SH-SY5Y (cell line): Measurements from ENCODE around the gene PRKCH.

Experiments used
- GATA2 ChIP-seq: IDR thresholded peaks from 2 replicates; pipeline ENCODE4 v1.6.1; 2011; ENCODE audit warnings: mild to moderate bottlenecking, low read depth, low read length
- GATA3 ChIP-seq: IDR thresholded peaks from 2 replicates; pipeline ENCODE4 v1.6.1; 2011; ENCODE audit warnings: low read depth, mild to moderate bottlenecking, low read length, moderate library complexity

GRCh38 chr14:61466905-61467280, 145.5 kb downstream of the PRKCH start:
- TF ChIP-seq GATA3 = no peak
- no peak for TF ChIP-seq GATA2
